Gastroesophageal sphincter (tissue), 4 donors: ENCODE data around the gene PGM1. TPM values are rescaled to one million over a fixed set of nuclear protein-coding genes. Genes with fewer than 3 reads are reported as not detected.

Experiments
- ATAC-seq: fragments of 150-250 bp; one replicate; pipeline ENCODE4 v1.9.1; 2016; ENCODE audit warnings: mild to moderate bottlenecking, moderate library complexity
- H3K27ac ChIP-seq, 4 donors: fragments of 200-600 bp; sonication (generic) in 3 of 4; 1 replicate in 3 of 4; 2 replicates in 1 of 4; pipeline ENCODE4 v1.5.1; 2016 to 2019
- H3K27me3 ChIP-seq: fragments of 200-600 bp; sonication (generic); one replicate; pipeline ENCODE4 v1.5.1; 2019
- H3K36me3 ChIP-seq, 2 donors: fragments of 200-600 bp; sonication (generic); one replicate each; pipeline ENCODE4 v1.5.1; 2019; ENCODE audit warnings: control low read depth in 1 of 2
- H3K4me1 ChIP-seq, 3 donors: fragments of 200-600 bp; sonication (generic); 1 replicate in 2 of 3; 2 replicates in 1 of 3; pipeline ENCODE4 v1.5.1; 2016 to 2019; ENCODE audit warnings: control low read depth in 2 of 3
- H3K4me3 ChIP-seq, 2 donors: fragments of 200-600 bp; sonication (generic); one replicate each; pipeline ENCODE4 v1.5.1; 2019; ENCODE audit warnings: mild to moderate bottlenecking in 1 of 2, moderate library complexity in 1 of 2
- H3K9me3 ChIP-seq, 3 donors: fragments of 200-600 bp; sonication (generic); one replicate each; pipeline ENCODE4 v1.5.1; 2017 to 2019; ENCODE audit warnings: control low read depth in 2 of 3
- CTCF ChIP-seq, 4 experiments: fragments of 200-600 bp in 2 of 4; fragments of 450-650 bp in 2 of 4; sonication (generic) in 1 of 4; IDR thresholded peaks; one replicate each; pipeline ENCODE4 v1.5.1; 2017 to 2019; ENCODE audit warnings: antibody characterized with exemption in 4 of 4, mild to moderate bottlenecking in 2 of 4, moderate library complexity in 2 of 4
- EP300 ChIP-seq: sonication (generic); formaldehyde crosslinking; IDR thresholded peaks from one replicate; pipeline ENCODE4 v1.6.1; 2017; ENCODE audit warnings: antibody characterized with exemption, mild to moderate bottlenecking
- POLR2A ChIP-seq, 2 donors: fragments of 450-650 bp; IDR thresholded peaks; one replicate each; pipeline ENCODE4 v1.6.1; 2017; ENCODE audit warnings: antibody characterized with exemption in 2 of 2, mild to moderate bottlenecking in 2 of 2, moderate library complexity in 1 of 2
- POLR2AphosphoS5 ChIP-seq: sonication (generic); formaldehyde crosslinking; IDR thresholded peaks from one replicate; pipeline ENCODE4 v1.6.1; 2017; ENCODE audit warnings: antibody characterized with exemption
- WGBS, 2 donors: methylation state at CpG; one replicate each; pipeline ENCODE4 v1.1.5; 2018; ENCODE audit warnings: low coverage in 1 of 2; 5-methylcytosine and 5-hydroxymethylcytosine counted together
- total RNA-seq, 4 donors: library from RNA; depleted of rRNA; stranded (reverse); fragments of >200 nt; gene quantifications; one replicate each; pipeline ENCODE4 v1.1.0, GENCODE V29; 2016

PGM1 gene
- total RNA-seq, 4 donors from 2014 or later: 40.0 to 95.6 (median 61.4) TPM

- Histone ChIP-seq H3K27ac (no peak overlapping the region), H3K36me3 (no peaks in the 10 kb centered on the region), H3K4me3 (no peak overlapping the region), H3K4me1 (no peaks in the 10 kb centered on the region), H3K27me3 (no peaks in the 10 kb centered on the region), H3K9me3 (no peaks in the 10 kb centered on the region)
- ATAC-seq: no peak
- 82 to 97% methylated on average over 3 of the region's 3 CpGs for WGBS, 2 donors
- TF ChIP-seq CTCF (IDR thresholded peaks at IDR 0.05): no peak
- TF ChIP-seq EP300: no peak
- TF ChIP-seq POLR2A (IDR thresholded peaks at IDR 0.05): no peak
- no peak for TF ChIP-seq POLR2AphosphoS5
Observed at GRCh38 chr1:63601061-63601460, 7.8 kb downstream of the PGM1 start.

DNA sequence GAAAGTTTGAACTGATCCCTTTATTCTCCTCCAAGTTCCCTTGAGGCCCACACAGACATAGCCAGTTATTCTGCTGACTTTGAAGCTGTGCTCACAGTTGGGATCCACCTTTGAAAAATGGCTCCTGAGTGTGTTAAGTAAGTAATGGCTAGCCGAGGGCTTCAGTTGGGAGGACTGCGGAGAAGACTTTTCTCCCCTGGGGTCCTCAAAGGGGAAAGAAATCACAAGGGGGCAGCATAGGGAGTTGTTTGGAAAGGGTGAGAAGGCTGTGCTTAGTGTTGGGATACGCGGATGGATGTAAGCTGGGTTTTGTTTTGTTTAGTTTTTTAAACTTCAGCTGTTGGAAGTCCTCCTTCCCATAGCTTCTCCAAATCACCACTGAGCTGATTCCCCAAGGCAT lies 8.3 kb downstream of the PGM1 start:
- H3K27me3 ChIP-seq: no peaks in the 10 kb centered on the region
- ATAC-seq: no peak
- no peaks in the 10 kb centered on the region for H3K36me3 ChIP-seq
- no peaks in the 10 kb centered on the region for H3K4me1 ChIP-seq
- H3K4me3 ChIP-seq: no peak overlapping the region
- H3K9me3 ChIP-seq: no peaks in the 10 kb centered on the region
- 80 to 81% methylated on average over 1 to 4 of the region's 4 CpGs for WGBS, 2 donors
- TF ChIP-seq EP300: no peak
- no peak for TF ChIP-seq CTCF (IDR thresholded peaks at IDR 0.05)
- TF ChIP-seq POLR2A (IDR thresholded peaks at IDR 0.05): no peak
- no peak overlapping the region for H3K27ac ChIP-seq

GRCh38 chr1:63601912-63602311 lies 8.7 kb downstream of the PGM1 start:
- H3K4me1 ChIP-seq: no peaks in the 10 kb centered on the region
- H3K27me3 ChIP-seq: no peaks in the 10 kb centered on the region
- no peak overlapping the region for H3K27ac ChIP-seq
- no peak for TF ChIP-seq POLR2A (IDR thresholded peaks at IDR 0.05)
- no peak for TF ChIP-seq CTCF (IDR thresholded peaks at IDR 0.05)
- TF ChIP-seq EP300: no peak
- TF ChIP-seq POLR2AphosphoS5: no peak
- ATAC-seq: no peak
- H3K36me3 ChIP-seq: no peaks in the 10 kb centered on the region
- H3K9me3 ChIP-seq: no peaks in the 10 kb centered on the region
- 90 to 100% methylated on average over 1 of the region's 1 CpG for WGBS, 2 donors
- H3K4me3 ChIP-seq: no peak overlapping the region

GRCh38 chr1:63602629-63603028 lies 9.4 kb downstream of the PGM1 start:
- WGBS, 2 donors: 75 to 82% methylated on average over 4 to 5 of the region's 5 CpGs

More at GRCh38 chr1:63602629-63603028, 9.4 kb downstream of the PGM1 start:
- ATAC-seq: no peak
- no peak overlapping the region for H3K27ac ChIP-seq
- no peaks in the 10 kb centered on the region for H3K27me3 ChIP-seq
- H3K4me3 ChIP-seq: no peak overlapping the region
- no peak for TF ChIP-seq EP300
- no peak for TF ChIP-seq POLR2AphosphoS5
- TF ChIP-seq POLR2A (IDR thresholded peaks at IDR 0.05): no peak
- no peak for TF ChIP-seq CTCF (IDR thresholded peaks at IDR 0.05)
- no peaks in the 10 kb centered on the region for H3K9me3 ChIP-seq
- no peaks in the 10 kb centered on the region for H3K4me1 ChIP-seq
- no peaks in the 10 kb centered on the region for H3K36me3 ChIP-seq
